ENCODE measurements around the gene TAPBP.
"Not testable (repeated sequence)": the region's sequence is repeated elsewhere in the genome, so short reads cannot be mapped to it uniquely, and the experiment has no call there.

Gene TAPBP

DNA sequence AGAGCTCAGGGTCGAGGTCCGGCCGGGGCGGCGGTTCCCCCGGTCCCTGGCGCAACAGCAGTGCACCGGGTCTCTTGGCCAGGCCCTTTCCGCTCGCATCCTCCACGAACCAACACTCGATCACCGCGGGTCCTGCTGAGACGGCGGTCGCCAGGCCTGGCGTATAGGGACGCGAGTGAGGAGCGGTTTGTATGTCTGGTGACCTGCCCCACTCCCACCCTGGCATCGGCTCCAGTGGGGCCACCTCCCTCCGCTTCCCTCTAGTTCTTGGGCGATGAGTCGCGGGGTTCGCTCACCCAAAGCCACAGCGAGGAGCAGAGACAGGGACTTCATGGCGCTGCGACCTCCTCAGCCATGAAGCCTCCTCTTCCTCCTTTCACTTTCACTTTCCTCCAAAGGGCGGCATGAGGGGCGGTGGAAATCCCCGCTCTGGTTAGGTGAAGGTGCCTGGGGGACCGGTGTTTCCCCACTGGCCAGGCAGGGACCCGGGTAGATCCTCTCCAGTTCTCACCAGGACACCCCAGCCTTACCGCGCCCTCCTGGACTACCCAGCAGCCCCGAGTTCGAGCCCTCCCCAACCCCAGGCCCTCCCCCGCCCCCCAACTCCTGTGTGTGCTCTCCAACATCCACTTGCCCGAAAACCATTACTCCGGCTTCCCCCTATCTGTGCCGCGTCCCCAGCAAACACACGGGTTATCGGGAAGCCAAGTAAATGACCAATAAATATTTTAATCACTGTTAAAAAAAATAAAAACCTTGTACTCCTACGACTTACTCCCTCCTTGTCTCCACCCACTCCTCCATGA is at the start of gene TAPBP:
TSS of gene TAPBP (minus strand) at position 370 of the 806 bp plus-strand sequence. CDS start at position 333, 37 bp downstream.
- no peaks in the 10 kb centered on the region for H3K27me3 ChIP-seq (ENCODE audit: low read length)
- peak within 1 kb of the TSS; percentile 94 for H3K27ac ChIP-seq (ENCODE audit: low read depth, low read length)
- H3K9me2 ChIP-seq (replicated peaks; ENCODE audit: insufficient read depth, low read length): no peaks in the 10 kb centered on the region
- peak within 1 kb of the TSS; percentile 89 for H3K9ac ChIP-seq (ENCODE audit: low read length)
- H4K20me1 ChIP-seq (ENCODE audit: low read depth, low read length): no peaks in the 10 kb centered on the region
- H3F3A ChIP-seq (ENCODE audit: insufficient read depth): peaks cover 55% of the 10 kb centered on the region
- peak within 1 kb of the TSS; percentile 37 for H2AFZ ChIP-seq (ENCODE audit: low read depth, low read length, severe bottlenecking)
- peaks cover 7% of the 10 kb centered on the region for H3K36me3 ChIP-seq (ENCODE audit: low read length)
- peak within 1 kb of the TSS; percentile 97 for H3K4me2 ChIP-seq (ENCODE audit: low read depth, low read length, poor library complexity, severe bottlenecking)
- H3K4me3 ChIP-seq (ENCODE audit: insufficient read depth, low read length, poor library complexity, severe bottlenecking): peak within 1 kb of the TSS; percentile 95
- TF ChIP-seq, protein P1, sequence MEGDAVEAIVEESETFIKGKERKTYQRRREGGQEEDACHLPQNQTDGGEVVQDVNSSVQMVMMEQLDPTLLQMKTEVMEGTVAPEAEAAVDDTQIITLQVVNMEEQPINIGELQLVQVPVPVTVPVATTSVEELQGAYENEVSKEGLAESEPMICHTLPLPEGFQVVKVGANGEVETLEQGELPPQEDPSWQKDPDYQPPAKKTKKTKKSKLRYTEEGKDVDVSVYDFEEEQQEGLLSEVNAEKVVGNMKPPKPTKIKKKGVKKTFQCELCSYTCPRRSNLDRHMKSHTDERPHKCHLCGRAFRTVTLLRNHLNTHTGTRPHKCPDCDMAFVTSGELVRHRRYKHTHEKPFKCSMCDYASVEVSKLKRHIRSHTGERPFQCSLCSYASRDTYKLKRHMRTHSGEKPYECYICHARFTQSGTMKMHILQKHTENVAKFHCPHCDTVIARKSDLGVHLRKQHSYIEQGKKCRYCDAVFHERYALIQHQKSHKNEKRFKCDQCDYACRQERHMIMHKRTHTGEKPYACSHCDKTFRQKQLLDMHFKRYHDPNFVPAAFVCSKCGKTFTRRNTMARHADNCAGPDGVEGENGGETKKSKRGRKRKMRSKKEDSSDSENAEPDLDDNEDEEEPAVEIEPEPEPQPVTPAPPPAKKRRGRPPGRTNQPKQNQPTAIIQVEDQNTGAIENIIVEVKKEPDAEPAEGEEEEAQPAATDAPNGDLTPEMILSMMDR (IDR thresholded peaks at IDR 0.05; ENCODE audit: insufficient read depth, low read length, poor library complexity, severe bottlenecking): no peak
- TF ChIP-seq EZH2phosphoT487 (conservative IDR thresholded peaks at IDR 0.05; ENCODE audit: low read length): no peak
- H3K79me2 ChIP-seq (ENCODE audit: insufficient read depth, low read length): peaks cover 36% of the 10 kb centered on the region
- H3K9me3 ChIP-seq (ENCODE audit: insufficient read depth, low read length): no peaks in the 10 kb centered on the region

DNA sequence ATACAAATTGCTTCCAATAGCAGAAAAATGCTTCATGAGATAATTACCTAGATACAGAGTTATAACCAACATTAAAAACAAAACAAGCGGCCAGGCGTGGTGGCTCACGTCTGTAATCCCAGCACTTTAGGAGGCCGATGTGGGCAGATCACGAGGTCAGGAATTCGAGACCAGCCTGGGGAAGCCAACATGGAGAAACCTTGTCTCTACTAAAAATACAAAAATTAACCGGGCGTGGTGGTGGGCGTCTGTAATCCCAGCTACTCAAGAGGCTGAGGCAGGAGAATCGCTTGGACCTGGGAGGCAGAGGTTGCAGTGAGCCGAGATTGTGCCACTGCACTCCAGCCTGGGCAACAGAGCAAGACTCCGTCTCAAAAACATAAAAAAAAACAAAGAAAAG is 49.6 kb upstream of the TAPBP start:
- not testable (repeated sequence) for H4K20me1 ChIP-seq (ENCODE audit: low read depth, low read length); H3K9me2 ChIP-seq (replicated peaks; ENCODE audit: insufficient read depth, low read length); H3K27me3 ChIP-seq (ENCODE audit: low read length); H3K4me3 ChIP-seq (ENCODE audit: insufficient read depth, low read length, poor library complexity, severe bottlenecking); H3K9me3 ChIP-seq (ENCODE audit: insufficient read depth, low read length); H2AFZ ChIP-seq (ENCODE audit: low read depth, low read length, severe bottlenecking); H3F3A ChIP-seq (ENCODE audit: insufficient read depth); H3K79me2 ChIP-seq (ENCODE audit: insufficient read depth, low read length); H3K27ac ChIP-seq (ENCODE audit: low read depth, low read length); H3K9ac ChIP-seq (ENCODE audit: low read length); H3K36me3 ChIP-seq (ENCODE audit: low read length); H3K4me2 ChIP-seq (ENCODE audit: low read depth, low read length, poor library complexity, severe bottlenecking)

DNA sequence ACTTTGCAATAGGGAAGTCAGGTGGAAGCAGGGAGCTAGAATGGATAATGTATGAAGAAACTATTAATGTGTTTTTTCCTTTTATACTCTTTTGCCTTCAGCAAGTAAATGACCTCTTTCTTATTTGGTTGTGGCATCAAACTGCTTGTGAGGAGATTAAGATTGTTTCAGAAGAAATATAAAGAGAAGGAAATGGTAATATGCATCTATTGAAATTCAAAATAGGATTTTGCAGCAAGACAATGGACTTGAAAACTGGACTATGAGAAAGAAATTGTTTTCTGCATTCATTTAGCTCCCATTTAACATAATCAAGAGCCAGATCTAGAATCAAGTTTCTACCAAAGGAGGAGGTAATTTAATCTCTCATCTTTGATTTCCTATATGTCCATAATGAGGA is 45.5 kb upstream of the TAPBP start:
- Histone ChIP-seq H3K27me3 (ENCODE audit: low read length) (0 out of 2 replicates have a peak, but pooled peaks cover 2% of the 10 kb centered on the region), H3K79me2 (ENCODE audit: insufficient read depth, low read length) (no peaks in the 10 kb centered on the region), H3K4me2 (ENCODE audit: low read depth, low read length, poor library complexity, severe bottlenecking) (no peak overlapping the region), H3K4me3 (ENCODE audit: insufficient read depth, low read length, poor library complexity, severe bottlenecking) (no peak overlapping the region), H4K20me1 (ENCODE audit: low read depth, low read length) (no peaks in the 10 kb centered on the region), H3K9me3 (ENCODE audit: insufficient read depth, low read length) (no peaks in the 10 kb centered on the region), H3K9ac (ENCODE audit: low read length) (no peak overlapping the region), H3F3A (ENCODE audit: insufficient read depth) (no peaks in the 10 kb centered on the region), H2AFZ (ENCODE audit: low read depth, low read length, severe bottlenecking) (no peak overlapping the region), H3K27ac (ENCODE audit: low read depth, low read length) (no peak overlapping the region), H3K36me3 (ENCODE audit: low read length) (no peaks in the 10 kb centered on the region), H3K9me2 (replicated peaks; ENCODE audit: insufficient read depth, low read length) (no peaks in the 10 kb centered on the region)
- no peak for TF ChIP-seq EZH2phosphoT487 (conservative IDR thresholded peaks at IDR 0.05; ENCODE audit: low read length)
- TF ChIP-seq, protein P1 (IDR thresholded peaks at IDR 0.05; ENCODE audit: insufficient read depth, low read length, poor library complexity, severe bottlenecking): no peak

DNA sequence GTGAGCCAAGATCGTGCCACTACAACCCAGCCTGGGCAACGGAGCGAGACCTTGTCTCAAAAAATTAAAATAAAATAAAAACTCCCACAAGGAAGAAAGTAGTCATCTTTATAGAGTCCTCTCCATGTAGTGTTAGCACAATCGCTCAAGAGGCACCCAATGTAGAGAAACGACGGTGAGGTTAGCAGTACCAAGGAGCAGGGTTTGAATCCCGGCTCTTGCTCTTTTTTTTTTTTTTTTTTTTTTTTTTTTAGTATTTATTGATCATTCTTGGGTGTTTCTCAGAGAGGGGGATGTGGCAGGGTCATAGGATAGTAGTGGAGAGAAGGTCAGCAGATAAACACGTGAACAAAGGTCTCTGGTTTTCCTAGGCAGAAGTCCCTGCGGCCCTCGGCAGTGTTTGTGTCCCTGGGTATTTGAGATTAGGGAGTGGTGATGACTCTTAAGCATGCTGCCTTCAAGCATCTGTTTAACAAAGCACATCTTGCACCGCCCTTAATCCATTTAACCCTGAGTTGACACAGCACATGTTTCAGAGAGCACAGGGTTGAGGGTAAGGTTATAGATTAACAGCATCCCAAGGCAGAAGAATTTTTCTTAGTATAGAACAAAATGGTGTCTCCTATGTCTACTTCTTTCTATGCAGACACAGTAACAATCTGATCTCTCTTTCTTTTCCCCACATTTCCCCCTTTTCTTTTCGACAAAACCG is 43.4 kb upstream of the TAPBP start:
- not testable (repeated sequence) for H3K27ac ChIP-seq (ENCODE audit: low read depth, low read length); H3K4me3 ChIP-seq (ENCODE audit: insufficient read depth, low read length, poor library complexity, severe bottlenecking); H3K79me2 ChIP-seq (ENCODE audit: insufficient read depth, low read length); H3K9me2 ChIP-seq (replicated peaks; ENCODE audit: insufficient read depth, low read length); H3F3A ChIP-seq (ENCODE audit: insufficient read depth); H3K9ac ChIP-seq (ENCODE audit: low read length); H3K4me2 ChIP-seq (ENCODE audit: low read depth, low read length, poor library complexity, severe bottlenecking); H3K36me3 ChIP-seq (ENCODE audit: low read length); H2AFZ ChIP-seq (ENCODE audit: low read depth, low read length, severe bottlenecking); H3K9me3 ChIP-seq (ENCODE audit: insufficient read depth, low read length); H3K27me3 ChIP-seq (ENCODE audit: low read length); H4K20me1 ChIP-seq (ENCODE audit: low read depth, low read length)

Data from SU-DHL-6 (cell line).